ENCODE data around the gene APBA1.

- TF ChIP-seq CTCF (IDR thresholded peaks at IDR 0.05), result no peak
- TF ChIP-seq EP300 (IDR thresholded peaks at IDR 0.05), result no peak
- no peak for TF ChIP-seq POLR2A (IDR thresholded peaks at IDR 0.05)
- TF ChIP-seq POLR2AphosphoS5 (IDR thresholded peaks at IDR 0.05), result no peak
These were observed 169.4 kb downstream of the APBA1 start for GRCh38 chr9:69502671-69503301.

All from suprapubic skin (tissue), 4 donors.